ENCODE results near the gene PIANP.

The PIANP gene

GRCh38 chr12:6703631-6704030 is 3.0 kb upstream of the PIANP start:
- DNase-seq (ENCODE audit: low read depth), result no peak

- no peak for DNase-seq (ENCODE audit: low read depth)
Observed at GRCh38 chr12:6701078-6701768, 608 bp upstream of the PIANP start.

- DNase-seq (ENCODE audit: low read depth), result no peak
Observed at GRCh38 chr12:6699989-6700645, 498 bp downstream of the PIANP start.

DNA sequence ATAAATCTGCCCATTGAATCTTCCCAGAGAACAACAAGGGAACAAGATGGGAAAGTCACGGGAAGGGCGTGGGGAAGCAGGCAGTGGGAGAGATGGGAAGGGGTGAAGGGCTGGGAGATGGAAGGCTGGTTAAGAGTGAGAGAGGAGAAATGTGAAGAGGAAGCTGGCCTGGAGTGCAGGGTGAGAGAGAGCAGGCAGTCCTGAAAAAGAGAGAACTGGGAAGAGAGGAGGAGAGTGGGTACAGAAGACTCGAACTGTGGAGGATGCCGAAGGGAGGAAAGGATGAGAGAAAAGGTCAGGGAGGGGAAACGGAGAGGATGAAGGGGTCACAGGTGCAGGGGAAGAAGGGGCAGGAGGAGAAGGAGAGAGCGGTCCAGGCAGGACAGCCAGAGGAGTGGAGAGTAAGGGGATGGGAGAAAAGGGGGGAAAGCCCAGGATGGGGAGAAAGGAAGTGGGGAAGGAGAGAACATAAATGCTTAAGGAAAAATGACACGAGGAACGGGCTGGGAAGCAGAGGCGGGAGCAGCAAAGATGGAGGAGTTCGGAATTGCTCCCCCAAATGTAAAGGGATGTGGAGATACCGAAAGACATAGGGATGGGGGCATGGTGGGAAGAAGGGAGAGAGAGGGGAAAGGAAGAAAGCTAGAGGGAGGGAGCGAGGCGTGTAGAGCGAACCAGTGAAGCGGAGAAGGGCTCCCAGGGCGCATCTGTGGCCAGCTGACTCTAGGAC is 1.2 kb downstream of the PIANP start:
- DNase-seq (ENCODE audit: low read depth), result no peak

DNA sequence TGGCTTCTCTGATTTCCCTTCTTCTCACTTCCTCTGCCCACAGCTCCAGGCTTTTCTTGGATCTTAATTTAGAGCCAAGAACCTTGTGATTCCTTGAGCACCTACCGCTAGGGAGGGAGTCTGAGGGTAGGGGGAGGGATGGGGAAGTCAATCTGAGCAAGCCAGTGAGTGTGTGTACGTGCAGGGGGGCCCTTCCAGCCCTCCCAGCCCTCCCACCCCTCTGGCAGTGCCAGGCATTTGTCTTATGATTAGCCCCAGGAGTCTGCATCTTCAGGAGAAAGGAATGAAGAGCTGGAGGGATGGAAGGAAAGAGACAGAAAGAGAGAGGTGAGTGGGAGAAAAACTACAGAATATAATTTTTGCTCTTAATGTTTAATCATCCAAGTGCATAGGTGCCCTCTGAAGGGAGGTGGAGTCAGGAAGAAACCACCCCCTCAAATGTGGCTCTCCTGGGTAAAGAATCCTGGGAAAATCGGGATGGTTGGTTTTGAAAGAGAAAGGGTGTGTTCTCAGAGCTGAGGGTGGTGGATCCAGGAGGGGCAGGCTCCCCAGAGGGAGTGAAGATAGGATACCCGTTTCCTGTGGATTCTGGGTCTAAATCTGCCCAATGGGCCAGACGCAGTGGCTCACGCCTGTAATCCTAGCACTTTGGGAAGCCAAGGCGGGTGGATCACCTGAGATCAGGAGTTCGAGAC is 2.1 kb downstream of the PIANP start:
- DNase-seq (ENCODE audit: low read depth), result no peak

- no peak for DNase-seq (ENCODE audit: low read depth)
Observed at GRCh38 chr12:6697584-6698351, 2.8 kb downstream of the PIANP start.

DNA sequence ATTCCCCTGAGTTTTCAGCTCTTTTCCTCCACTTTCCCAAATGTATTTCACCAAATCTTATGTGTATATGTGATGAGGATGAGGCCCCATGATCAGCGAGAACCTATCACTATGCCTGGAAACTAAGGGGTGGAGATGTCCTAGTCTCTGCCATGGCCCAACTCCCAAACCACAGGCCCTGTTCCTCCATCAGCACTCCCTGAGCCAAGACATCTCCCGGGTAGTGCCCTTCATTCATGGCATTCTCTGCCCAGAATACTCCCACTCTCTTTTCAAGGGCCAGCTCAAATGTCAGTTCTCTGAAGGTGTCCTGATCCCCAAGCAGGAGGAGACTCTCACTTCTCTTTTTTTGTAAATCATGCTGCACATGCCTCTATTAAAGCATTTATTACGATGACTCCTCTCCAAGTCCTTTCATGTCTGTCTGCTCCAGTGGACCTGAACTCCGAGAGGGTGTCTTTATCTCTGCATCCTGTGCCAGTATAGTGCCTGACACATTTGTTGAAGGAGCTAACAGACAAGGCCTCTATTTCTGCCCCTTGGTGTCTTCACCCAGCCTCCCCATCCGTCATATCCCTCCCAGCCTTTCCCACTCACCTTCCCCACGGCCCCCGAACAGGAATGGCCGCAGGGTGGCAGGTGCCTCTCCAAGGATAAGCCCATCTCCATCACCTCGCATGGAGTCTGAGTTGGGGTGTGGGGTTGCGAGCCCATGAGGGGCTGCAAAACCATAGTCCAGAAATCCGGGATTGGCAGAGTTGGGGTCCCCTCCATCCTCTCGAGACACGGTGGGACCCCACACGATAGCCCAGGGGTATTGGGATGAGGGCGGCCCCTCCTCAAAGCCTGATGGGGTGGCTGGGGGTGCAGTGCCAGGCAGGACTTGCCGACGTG is 3.7 kb downstream of the PIANP start:
- no peak for DNase-seq (ENCODE audit: low read depth)

DNA sequence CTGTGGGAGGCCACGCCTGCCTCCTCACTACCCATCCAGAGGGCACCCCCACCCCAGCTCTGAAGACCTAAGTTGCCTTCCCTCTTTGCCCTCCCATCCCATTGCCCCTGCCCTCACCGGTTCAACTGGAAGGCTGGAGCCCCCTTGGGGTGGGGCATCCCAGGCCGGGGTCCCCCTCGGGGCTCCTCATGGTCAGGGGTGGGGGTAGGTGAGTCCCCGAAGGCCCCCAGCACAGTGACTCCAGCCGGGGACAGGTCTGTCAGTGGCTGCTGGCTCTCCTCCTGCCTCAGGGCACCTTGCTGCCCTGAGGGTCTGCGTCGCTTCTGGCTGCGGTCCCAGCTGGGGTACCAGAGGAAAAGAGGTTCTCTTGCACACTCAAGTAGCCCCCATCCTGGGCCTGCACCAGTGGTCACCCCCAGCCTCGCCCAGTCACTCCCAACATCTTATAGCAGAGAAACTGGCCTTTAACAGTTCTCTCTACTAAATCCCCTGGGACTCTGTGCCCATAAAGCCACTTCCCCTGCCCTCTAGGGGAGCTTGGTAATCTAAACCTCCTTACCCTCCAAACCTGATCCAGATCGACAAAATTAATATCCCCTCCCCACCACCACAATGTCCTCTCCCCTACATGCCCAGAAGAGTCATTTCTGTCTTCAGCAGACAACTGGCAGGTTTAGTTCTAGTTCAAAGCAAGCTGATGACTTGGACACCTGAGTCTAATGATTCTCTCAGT is 5.1 kb downstream of the PIANP start:
- DNase-seq (ENCODE audit: low read depth), result no peak

GRCh38 chr12:6694701-6695100 is 5.9 kb downstream of the PIANP start:
- no peak for DNase-seq (ENCODE audit: low read depth)

DNA sequence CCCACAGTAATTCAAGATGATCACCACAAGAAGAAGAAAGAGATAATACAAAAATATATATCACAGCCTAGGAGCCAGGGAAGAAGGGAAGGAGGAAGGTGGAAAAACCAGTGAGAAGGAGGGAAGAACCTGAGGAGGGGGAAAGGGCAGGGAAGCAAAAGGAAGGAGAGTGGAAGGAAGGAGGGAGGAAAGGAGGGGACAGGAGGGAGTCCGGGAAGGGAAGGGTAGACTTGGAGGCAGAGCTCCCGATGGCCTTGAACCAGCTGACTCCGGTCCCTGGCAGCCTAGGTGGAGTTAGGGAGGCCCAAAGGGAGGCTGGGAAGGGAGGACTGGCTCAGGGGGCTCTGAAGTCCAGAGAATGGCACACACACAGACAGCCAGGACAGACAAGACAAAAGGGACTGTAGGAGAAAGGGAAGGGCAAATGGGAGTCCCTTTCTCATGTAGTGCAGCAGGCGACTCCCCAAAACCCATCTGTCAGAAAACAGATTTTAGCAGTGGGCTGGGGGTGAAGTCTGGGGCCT is 6.7 kb downstream of the PIANP start:
- no peak for DNase-seq (ENCODE audit: low read depth)

GRCh38 chr12:6692888-6693287 is 7.7 kb downstream of the PIANP start:
- DNase-seq (ENCODE audit: low read depth), result no peak

DNA sequence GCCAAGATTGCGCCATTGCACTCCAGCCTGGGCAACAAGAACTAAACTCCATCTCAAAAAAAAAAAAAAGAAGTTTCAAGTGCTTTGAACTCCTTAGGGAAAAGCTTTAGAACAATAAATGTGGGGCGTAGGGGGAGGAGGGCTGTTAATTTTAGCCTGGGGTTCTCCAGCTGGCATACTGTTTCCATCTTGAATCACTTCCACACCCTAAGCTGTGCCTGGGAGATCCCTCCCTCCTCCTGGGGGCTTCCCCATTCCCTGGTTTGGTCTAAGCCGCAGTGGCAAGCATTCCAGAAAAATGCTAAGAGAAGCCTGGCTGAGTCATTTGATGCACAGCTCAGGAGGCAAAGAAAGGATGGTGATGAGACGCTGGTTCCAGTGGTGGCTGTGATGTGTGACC is 9.1 kb downstream of the PIANP start:
- DNase-seq (ENCODE audit: low read depth), result no peak

GRCh38 chr12:6688999-6689882 is 11.4 kb downstream of the PIANP start, which contains the start of gene ZNF384:
TSS of gene ZNF384 (minus strand) at chr12:6689375. CDS start at chr12:6679520, 9,855 bp downstream.
- peak; percentile 91 for DNase-seq (ENCODE audit: low read depth)

GRCh38 chr12:6688543-6688998 is 12.0 kb downstream of the PIANP start:
- peak; percentile 72 for DNase-seq (ENCODE audit: low read depth)

DNA sequence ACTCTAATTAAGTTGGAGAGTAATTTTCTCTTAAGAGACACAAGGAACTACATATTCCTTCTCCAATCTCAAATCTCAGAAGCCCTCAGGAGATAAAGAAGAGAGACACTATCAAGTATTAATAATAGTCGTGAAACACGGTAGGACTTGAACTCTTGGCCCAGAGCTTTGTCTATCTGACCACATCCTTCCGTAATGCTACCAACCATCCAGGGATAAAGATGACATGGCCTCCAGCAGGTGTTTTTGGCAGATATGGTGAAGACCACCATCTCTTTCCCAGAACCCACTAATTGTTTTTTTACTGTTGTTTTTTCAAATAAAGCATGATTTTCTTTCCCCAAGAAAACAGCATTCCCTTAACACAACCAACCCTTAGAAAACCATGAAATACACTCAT is 14.8 kb downstream of the PIANP start:
- DNase-seq (ENCODE audit: low read depth), result no peak

- peak; percentile 20 for DNase-seq (ENCODE audit: low read depth)
Observed at GRCh38 chr12:6684609-6685008, 16.0 kb downstream of the PIANP start.

DNA sequence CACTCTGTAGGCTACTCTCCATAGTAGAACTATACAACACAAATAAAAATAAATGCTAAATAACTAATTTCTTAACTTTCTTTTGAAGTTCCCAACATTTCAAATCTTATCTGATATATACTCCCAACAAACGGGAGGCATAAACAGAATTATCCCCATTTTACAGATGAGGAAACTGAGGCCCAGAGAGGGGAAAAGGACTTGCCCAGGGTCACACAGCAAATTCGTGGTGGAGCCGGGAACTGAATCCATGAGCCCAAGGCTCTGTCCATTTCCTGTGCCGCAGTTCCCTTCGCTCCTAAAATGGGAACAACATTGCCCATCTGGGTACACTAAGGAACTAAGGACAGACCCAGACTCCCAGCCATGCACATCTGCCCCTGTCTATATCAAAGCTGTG is 23.7 kb downstream of the PIANP start:
- no peak for DNase-seq (ENCODE audit: low read depth)

GRCh38 chr12:6672143-6672542 is 28.5 kb downstream of the PIANP start:
- no peak for DNase-seq (ENCODE audit: low read depth)
